Kasumi-1 (cell line): ENCODE results near the gene ILRUN.
"Not testable (repeated sequence)": the region's sequence is repeated elsewhere in the genome, so short reads cannot be mapped to it uniquely, and the experiment has no call there.

Experiments used
- DNase-seq, 2 experiments: peaks; one replicate each; lab custom pipeline; 2025; lab: John Stamatoyannopoulos, UW

Gene ILRUN

DNA sequence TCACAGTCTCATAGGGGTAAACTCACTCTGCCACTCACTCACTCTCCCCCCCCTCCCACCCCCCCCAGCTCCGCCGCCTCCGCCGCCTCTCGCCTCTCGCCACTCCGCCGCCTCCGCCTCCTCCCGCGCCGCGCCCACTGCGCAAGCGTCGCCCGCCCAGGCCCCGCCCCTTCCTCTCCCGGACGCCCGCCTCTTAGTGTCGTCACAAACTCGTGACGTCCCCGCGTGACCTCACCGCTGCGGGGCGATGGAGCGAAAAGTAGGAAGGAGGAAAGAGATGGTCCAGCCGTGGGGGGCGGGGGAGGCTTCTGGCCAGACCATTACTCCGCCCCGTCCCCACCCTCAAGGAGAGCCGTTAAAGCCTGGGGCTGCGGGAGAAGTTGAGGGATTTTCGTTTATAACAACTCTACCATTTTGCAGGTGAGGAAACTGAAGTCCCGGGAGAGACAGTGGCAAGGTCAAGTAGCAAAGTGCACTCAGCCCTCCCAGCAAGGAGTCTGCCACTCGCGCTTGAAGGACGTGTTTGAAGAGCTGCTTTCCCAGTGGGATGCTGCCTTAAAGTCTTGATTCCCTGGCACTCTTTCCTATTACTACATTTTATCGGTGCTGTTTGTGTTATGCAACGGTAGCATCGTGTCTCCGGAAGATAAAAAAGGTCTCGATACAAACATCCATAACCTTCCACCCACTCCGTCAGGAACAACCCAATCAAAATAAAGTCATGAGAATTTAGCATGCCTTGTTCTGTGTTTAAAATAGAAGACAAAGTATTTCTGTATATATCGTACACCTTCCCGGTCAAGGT, at the start of gene ILRUN:
Gene ILRUN, minus strand, starts transcription at position 29 of the 805 bp plus-strand sequence. CDS start 164 bp downstream, outside the sequence.
- peak; percentile 86 to 89 for DNase-seq

DNA sequence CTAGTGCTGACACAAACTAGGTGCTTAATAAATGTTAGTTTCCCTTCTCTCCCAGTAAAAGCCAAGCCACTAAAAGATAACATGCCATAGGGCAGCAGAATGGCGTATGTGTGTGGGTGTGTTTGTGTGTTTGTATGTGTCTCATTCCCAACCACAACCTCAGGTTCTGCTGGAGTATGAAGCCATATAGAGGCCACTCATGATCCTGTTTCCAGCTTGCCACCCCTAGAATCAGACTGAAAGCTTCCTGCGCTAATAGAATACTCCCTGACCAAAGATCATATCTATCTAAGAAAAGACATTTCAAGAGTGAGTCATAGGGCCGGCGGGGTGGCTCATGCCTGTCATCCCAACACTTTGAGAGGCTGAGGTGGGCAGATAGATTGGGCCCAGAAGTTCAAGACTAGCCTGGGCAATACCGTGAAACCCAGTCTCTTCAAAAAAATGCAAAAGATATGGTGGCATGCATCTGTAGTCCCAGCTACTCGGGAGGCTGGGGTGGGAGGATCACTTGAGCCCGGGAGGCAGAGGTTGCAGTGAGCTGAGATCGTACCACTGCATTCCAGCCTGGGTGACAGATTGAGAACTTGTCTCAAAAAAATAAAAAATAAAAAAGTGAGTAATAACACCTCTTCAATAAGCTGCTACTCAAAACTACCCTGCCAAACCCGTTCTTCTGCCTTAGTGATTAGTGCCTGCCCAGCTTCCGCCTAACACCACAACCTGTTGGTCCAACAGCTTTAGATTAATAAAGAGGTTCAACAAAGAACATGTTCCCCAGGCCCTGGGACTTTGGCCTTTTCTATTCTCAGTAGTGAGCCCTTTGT, 48.9 kb upstream of the ILRUN start:
- DNase-seq: no peak

DNA sequence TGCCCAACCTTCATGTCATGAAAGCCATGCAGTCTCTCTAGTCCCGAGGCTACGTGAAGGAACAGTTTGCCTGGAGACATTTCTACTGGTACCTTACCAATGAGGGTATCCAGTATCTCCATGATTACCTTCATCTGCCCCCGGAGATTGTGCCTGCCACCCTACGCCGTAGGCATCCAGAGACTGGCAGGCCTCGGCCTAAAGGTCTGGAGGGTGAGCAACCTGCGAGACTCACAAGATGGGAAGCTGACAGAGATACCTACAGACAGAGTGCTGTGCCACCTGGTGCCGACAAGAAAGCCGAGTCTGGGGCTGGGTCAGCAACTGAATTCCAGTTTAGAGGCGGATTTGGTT, 47.7 kb upstream of the ILRUN start:
- DNase-seq: not testable (repeated sequence)

DNA sequence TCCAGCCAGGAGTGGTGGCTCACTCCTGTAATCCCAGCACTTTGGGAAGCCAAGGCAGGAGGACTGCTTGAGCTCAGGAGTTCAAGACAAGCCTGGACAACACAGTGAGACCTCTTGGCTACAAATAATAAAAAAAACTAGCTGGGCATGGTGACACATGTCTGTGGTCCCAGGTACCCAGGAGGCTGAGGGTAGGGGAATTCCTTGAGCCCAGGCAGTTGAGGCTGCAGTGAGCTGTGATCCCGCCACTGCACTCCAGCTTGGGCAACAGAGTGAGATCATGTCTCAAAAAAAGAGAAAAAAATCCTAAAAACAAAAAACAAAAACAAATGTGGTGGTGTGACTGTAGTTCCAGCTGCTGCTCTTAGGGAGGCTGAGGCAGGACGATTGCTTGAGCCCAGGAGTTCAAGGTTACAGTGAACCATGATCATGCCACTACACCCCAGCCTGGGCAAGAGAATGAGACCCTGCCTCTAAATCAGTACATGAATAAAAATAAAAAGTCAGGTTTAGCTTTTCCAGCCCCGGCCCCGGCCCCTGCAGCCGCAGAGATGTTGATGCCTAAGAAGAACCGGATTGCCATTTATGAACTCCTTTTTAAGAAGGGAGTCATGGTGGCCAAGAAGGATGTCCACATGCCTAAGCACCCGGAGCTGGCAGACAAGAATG, 47.2 kb upstream of the ILRUN start:
- DNase-seq: no peak

DNA sequence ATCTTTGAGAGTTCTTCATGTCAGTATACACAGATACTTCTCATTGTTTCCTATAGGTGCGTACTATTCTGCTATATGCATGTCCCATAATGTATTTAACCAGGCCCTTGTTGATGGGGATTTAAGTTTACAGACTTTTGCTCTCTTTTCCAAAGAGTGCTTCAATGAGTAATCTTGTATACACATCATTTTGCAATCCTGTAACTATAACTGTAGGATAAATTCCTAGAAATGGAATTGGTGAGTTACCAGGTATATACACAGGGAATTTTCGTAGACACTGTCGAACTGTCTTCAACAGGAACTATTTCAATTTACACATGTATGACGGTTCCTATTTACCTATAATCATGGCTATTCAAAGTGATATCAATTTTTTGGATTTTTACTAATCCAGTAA, 45.5 kb upstream of the ILRUN start:
- DNase-seq: no peak

DNA sequence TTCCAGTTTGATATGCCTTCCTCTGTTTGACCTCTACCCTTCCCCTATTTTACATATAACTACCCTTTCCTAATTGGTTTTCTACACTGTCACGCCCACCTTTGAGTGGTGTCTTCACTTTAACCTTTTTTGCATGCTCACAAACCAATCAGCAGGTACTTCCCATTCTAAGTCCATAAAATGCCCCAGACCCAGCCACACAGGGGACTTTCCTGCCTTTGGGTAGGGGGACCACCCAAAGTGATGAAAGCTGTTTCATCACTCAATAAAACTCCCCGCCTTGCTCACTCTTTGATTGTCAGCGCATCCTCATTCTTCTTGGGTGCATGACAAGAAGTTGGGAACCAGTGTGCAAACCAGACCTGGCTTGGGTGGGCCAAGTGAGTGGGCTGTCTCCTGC, 40.3 kb upstream of the ILRUN start:
- DNase-seq: no peak

DNA sequence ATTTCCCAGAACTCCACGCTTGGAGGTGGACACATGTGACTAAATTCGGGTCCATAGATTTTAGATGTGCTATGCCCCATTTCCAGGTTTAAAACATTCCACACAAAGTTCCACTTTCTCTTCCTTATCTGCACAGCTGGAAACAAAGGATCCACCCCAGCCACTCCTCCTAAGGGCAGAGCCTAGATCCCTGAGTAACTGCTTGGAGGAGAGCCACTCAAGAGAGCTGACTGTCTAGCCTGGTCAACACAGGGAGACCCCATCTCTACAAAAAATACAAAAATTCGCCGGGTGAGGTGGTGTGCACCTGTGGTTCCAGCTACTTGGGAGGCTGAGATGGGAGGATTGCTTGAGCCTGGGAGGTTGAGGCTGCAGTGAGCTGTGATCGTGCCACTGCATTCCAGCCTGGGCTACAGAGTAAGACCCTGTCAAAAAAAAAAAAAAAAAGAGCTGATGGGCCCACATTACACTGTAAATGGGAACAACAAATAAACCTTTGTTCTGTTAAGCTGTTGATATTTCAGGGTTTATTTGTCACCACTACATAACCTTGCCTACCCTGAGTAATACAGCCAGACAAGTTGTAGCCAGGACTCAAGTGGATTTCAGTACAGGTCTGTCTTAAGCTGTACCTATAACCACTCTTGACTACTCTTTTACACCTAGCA, 35.0 kb upstream of the ILRUN start:
- no peak for DNase-seq

DNA sequence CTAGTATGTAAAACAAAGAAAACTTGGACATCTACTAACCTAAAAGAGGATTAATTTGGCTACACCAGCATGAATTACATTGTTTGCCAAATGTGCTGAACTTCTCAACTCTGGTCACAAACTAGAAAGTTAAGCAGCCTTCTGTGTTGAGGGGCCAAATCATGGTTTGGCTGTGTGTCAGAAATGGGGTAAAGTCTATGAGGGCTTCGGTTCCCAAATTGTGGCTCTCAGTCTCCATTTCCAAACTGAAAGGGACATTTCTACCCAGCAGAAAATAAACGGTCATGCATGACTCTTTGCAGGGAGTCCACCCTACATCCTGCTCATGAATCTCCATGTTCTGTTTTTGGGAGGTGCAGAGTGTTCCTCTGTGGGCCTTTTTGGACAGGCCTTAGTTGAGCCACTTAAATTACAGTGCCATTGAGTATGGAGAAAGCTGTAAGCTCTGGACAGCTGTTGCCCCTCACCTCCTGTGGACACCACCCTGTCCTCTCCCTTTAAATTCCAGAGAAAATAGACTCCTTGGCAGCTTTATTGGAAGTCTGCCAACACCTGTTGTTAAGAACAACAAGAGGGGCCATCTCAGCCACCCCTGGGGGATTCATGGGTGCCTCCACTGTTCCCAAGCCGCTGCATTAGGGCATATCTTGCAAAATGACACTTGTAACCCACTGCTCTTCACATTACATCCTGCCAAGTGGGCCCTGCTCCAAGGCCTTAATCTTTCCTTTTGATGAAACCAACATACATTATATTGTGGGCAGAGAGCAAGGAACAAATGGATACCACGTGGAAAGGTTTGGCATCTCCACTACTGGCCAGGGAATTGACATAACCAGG, 33.3 kb upstream of the ILRUN start:
- no peak for DNase-seq

DNA sequence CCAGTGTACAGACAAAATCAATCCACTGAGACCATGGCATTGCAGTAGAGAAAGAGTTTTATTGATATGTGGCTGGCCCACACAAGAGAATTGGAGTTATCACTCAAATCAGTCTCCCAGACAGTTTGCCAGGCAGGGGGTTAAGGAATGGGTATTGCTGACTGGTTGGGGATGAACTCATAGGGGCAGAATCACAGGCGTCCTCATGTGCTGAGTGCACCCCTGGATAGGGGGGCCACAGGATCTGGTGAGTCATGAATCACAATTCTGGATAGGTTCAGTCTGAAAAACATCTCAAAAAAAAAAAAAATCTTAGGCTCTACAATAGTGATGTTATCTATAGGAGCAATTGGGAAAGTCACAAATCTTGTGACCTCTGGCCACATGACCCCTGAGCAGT, 29.5 kb upstream of the ILRUN start:
- no peak for DNase-seq

DNA sequence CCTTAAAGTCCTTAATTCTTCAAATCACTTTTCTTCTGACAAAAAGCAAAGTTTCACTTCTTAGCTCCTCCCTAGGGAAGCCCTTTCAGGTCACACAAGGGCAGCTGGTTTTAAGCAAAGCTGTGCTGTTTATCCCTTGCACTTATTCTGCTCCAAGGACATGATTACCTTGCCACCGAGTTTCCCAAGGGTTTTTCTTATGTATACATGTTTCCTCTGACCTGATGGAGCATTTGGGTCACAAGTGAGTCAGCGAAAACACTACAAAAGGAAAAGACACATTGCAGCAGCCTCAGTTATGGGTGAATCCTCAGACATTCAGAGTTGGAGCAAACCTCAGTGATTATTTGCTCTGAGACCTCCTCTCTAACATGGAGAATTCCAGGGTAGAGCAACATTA, 26.6 kb upstream of the ILRUN start:
- no peak for DNase-seq

DNA sequence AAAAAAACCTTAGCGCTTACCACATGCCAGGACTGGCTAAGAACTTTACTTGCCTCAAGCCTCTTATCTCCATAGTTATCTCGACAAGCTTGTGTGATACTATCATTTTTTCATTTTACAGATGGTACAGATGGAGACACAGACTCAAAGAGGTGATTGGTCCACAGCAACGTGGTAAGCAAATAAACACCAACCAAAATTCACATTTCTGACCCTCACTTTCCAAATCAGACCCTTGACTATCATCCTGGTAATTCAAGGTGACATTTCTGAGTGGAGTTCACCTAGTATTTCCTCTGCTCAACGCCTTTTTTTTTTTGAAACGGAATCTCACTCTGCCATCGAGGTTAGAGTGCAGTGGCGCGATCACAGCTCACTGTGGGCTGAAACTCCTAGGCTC, 25.9 kb upstream of the ILRUN start:
- no peak for DNase-seq

DNA sequence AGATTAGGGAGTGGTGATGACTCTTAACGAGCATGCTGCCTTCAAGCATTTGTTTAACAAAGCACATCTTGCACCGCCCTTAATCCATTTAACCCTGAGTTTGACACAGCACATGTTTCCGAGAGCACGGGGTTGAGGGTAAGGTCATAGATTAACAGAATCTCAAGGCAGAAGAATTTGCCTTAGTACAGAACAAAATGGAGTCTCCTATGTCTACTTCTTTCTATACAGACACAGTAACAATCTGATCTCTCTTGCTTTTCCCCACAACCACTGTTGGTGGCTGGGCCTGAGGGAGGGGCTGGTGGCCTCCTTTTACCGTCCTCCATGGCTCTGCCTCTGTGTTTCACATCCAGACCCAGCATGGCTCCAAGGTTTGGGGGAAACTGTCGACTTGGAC, 23.6 kb upstream of the ILRUN start:
- not testable (repeated sequence) for DNase-seq

DNA sequence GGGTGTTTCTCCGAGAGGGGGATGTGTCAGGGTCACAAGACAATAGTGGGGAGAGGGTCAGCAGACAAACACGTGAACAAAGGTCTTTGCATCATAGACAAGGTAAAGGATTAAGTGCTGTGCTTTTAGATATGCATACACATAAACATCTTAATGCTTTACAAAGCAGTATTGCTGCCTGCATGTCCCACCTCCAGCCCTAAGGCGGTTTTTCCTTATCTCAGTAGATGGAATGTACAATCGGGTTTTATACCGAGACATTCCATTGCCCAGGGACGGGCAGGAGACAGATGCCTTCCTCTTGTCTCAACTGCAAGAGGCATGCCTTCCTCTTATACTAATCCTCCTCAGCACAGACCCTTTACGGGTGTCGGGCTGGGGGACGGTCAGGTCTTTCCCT, 23.1 kb upstream of the ILRUN start:
- DNase-seq: not testable (repeated sequence)

DNA sequence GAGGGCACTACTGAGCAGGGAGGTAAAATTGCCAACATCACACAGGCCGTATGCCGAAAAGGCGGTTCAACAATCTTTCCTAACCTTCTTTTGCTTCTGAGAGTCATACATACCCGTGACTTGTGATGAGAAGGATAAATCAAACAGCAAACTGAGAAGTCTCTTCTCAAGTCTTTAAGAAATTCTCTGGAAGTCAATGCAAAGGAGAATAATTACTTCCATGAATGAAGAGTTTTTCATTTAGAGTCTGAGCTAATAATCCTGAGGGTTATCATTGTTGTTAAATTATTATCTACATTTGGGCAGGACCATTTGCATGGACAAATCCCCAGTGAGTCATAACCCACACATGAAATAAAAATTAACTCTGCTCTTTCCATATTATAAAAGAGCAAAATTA, 22.4 kb upstream of the ILRUN start:
- DNase-seq: no peak

DNA sequence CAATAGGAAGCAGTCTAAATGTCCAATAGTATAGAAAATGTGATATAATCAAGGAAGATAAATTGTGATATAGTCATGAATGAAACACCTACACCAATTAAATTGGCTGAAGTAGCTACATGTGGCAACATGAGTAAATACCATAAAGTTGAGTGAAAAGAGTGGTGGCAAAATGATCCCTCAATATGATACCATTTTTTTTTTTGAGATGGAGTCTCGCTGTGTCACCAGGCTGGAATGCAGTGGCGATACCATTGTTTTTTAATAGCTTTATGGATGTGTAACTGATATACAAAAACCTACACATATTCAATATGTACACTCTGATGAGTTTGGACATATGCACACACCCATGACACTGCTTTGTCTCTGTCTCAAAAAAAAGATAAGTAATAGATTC, 20.9 kb upstream of the ILRUN start:
- DNase-seq: no peak

DNA sequence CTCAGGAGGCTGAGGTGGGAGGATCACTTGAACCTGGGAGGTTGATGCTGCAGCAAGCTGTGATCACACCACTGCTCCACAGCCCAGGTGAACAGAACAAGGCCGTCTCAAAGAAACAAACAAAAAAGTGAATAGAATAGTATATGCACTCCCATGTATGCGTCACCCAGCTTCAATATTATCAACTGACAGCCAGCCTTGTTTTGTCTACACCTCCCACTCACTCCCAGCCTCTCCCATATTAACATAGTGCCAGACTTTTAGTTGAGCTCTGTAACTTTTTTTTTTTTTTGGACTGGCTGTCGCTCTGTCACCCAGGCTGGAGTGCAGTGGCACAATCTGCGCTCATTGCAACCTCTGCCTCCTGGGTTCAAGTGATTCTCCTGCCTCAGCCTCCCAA, 18.1 kb upstream of the ILRUN start:
- DNase-seq: no peak

DNA sequence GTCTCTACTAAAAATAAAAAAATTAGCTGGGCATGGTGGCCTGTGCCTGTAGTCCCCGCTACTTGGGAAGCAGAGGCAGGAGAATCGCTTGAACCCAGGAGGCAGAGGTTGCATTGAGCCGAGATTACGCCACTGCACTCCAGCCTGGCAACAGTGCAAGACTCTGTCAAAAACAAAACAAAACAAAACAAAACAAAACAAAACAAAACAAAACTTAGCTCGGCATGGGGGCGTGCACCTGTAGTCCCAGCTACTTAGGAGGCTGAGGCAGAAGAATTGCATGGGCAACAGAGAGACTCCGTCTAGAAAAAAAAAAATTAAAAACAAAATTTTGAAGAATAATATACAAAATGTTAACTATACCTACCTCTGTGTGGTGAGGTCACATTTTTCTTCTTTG, 16.3 kb upstream of the ILRUN start:
- not testable (repeated sequence) for DNase-seq

DNA sequence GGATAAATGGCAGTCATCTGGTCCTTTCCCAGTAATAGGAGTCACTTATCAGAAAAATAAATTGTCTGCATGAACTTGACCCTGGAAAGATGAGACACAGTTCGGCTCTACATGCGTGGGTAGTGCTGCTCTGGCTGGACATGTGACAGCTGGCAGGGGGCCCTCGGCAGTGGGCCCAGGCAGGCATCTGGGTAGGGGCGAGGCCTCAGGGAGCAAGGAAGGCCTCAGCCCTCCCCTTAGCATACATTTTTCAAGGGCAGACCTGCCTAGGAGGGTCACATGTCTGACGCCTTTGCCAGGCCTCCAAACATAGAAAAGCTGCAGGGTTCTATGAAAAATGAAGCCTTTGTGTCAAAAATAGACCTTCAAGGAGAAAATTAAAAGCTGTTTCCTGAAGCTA, 12.8 kb upstream of the ILRUN start:
- DNase-seq: no peak

DNA sequence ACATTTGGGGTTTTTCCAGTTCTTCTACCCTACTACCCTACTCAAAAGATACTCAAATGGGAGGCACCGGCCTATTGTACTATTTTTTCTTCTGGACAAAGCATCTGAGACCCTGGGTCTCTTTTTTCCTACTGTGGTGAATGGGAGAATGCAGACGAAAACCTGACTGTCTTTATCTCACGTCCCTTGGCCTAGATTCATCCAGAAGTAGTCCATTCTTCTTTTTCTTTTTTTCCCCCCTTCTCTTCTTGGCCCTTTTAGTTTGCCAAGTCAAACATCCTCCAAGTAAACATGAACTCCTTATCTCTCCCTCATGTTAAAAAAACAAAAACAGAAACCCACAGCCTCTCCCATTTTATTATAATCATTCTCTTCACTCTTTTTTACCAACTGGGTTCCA, 8.7 kb upstream of the ILRUN start:
- no peak for DNase-seq

DNA sequence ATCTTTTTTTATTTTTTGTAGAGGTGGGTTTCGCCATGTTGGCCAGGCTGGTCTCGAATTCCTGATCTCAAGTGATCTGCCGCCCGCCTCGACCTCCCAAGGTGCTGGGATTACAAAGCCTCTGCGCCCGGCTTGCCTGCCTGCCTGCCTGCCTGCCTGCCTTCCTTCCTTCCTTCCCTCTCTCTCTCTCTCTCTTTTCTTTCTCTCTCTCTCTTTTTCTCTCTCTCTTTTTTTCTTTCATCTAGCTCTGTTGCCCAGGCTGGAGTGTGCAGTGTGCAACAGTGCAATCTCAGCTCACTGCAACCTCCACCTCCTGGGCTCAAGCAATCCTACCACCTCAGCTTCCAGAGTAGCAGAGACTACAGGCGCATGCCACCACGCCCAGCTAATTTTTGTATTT, 4.6 kb upstream of the ILRUN start:
- DNase-seq: no peak

DNA sequence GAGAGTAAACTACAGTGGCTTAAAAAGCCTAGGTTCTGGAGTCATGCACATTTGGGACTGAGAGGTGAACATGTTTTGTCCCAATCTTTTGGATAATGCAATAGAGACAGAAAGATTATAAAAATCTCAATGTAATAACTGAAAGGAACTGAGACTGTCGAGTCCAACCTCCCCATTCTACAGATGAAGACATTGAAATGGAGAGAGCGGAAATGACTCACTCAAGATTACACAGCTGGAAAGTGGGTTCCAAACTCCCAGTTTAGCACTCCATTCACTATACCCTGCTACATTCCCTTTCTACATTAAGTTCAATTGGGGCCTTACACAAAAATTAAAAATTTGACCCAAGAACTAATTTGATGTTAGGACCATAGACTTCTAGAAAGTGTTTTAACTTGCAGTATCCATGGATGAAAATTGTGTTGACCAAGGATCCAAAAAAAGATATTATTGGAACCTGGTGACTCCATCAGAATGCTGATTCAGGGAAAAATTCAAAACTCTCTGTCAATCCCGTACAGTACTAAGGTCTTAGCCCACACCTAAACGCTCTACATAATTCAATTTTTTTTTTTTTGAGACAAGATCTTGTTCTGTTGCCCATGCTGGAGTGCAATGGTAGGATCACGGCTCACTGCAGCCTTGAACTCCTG, 1.5 kb upstream of the ILRUN start:
- no peak for DNase-seq
